Stimulated activated CD8-positive, alpha-beta memory T cell treated with anti-CD3 and anti-CD28 coated beads, Interleukin-12 subunit alpha, Interleukin-12 subunit beta, amount 100 ng/mL, for 4 hours (primary cell): Measurements from ENCODE around the gene CCDC60.

Source experiments
- DNase-seq: peaks from one replicate; pipeline ENCODE4 v3.0.0-alpha.2; 2020; ENCODE audit warnings: low read depth

Gene CCDC60

GRCh38 chr12:119447126-119447525 is 112.6 kb downstream of the CCDC60 start:
- DNase-seq, result no peak

DNA sequence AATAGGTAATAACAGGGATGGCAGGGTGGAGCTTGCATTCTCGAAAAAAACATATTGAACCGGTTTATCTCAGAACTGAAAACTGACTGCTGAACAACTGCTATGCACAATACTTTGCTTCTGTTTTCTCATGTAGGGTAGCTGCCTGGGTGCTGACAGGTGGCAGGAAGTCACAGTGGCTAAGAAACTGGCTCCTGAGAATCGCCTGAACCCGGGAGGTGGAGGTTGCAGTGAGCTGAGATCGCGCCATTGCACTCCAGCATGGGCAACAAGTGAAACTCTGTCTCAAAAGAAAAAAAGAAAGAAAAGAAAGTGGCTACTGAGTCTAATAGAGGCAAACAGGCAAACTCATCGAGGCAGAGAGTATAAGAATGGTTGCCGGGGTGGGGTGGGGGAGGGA is 113.1 kb downstream of the CCDC60 start:
- DNase-seq, result no peak

GRCh38 chr12:119448611-119449131 is 114.1 kb downstream of the CCDC60 start:
- no peak for DNase-seq

- no peak for DNase-seq
These were observed 116.2 kb downstream of the CCDC60 start for GRCh38 chr12:119450771-119451170.

- DNase-seq, result no peak
These were observed 122.3 kb downstream of the CCDC60 start for GRCh38 chr12:119456824-119457223.

- no peak for DNase-seq
These were observed 122.7 kb downstream of the CCDC60 start for GRCh38 chr12:119457271-119457670.

DNA sequence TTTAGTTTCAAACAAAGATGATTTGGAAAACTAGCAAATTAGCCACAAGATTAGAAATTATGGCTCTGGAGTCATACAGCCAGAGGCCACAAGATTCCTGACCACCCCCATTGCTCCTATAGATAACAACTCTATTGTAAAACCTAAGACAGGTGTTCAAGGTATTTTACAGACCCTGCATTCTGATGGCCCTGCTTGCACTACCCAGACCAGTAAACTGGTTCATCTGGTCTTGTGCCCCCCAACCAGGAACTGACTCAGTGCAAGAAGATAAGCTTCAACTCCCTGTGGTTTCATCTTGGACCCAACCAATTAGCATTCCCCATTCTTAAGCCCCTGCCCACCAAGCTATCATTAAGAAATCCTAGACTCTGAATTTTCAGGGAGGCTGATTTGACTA is 125.0 kb downstream of the CCDC60 start:
- no peak for DNase-seq

- no peak for DNase-seq
These were observed 126.3 kb downstream of the CCDC60 start for GRCh38 chr12:119460876-119461275.

DNA sequence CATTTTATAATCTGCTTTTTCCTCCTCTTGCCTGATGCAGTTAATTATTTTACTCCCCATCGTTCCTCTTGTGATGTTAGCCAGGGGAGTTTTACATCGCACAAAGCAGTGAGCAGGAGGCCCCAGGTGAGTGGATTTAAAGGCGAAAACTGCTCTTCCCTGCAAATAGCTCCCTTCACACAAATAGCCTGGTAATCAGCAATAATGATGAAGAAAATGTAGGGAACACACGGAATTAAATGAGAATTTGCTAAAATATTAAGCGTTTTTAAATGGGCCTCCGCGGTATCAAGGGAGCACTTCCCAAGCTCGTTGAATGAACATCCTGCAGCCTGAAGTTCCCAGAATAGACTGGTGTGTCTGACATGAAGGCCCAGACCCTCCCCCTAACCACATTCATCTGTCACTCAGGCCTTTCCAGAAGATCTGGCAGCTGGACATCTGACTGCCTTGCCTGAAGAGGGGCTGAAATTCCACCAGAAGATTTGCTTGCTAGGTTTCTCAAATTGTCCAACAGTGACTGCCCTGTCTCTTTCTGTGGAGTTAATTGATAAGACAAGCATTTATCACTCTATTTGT is 127.2 kb downstream of the CCDC60 start:
- no peak for DNase-seq

- DNase-seq, result no peak
These were observed 128.8 kb downstream of the CCDC60 start for GRCh38 chr12:119463211-119463926.

DNA sequence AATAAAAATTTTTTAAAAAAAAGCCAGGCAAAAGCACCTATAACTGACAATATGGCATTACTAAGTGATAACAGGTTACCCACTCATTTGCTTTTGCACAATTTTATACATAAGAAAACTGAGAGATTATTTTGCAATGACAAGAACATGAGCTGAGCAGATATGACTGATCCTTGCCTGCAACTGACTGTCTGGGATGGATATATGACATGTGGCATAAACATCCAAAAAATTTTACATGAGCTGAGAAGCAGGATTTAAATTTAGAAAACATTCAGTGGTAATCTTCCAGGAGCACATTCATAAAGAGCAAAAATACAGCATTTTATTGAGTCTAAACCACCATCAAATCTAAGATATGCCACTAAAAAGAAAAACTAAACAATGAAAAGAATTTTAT is 133.8 kb downstream of the CCDC60 start:
- DNase-seq, result no peak

- DNase-seq, result no peak
These were observed 141.1 kb downstream of the CCDC60 start for GRCh38 chr12:119475650-119476049.

- no peak for DNase-seq
These were observed 142.4 kb downstream of the CCDC60 start for GRCh38 chr12:119476951-119477350.

GRCh38 chr12:119479121-119479561 is 144.6 kb downstream of the CCDC60 start:
- DNase-seq, result no peak

DNA sequence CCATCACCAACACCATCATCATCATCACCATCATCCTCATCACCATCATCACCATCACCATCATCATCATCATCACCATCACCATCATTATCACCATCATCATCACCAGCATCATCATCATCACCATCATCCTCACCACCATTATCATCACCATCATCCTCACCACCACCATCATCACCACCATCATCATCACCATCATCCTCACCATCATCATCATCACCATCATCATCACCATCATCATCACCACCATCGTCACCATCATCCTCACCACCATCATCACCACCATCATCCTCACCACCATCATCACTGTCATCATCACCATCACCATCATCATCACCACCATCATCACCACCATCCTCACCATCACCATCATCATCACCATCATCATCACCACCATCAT is 146.0 kb downstream of the CCDC60 start:
- no peak for DNase-seq

GRCh38 chr12:119486599-119487154 is 152.1 kb downstream of the CCDC60 start:
- DNase-seq, result no peak

DNA sequence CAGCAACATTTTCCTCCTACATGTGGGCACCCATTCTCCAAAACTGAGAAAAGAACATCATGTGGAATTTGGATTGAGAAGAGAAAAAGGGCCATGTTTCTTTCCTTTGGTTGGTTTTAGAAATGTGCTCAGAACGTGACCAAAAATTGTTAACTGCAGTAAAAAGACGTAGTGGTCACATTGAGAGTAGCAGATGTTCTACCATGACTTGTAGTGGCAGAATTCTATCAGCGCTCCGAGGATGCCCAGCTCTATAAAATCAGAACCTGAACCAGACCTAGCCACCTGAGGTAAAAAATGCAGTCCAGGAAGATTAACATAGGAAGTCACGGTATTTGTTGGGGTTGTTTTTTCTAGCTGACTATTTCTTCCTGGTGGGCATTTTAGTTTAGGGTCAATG is 157.3 kb downstream of the CCDC60 start:
- DNase-seq, result no peak

- no peak for DNase-seq
These were observed 165.7 kb downstream of the CCDC60 start for GRCh38 chr12:119500209-119500608.

DNA sequence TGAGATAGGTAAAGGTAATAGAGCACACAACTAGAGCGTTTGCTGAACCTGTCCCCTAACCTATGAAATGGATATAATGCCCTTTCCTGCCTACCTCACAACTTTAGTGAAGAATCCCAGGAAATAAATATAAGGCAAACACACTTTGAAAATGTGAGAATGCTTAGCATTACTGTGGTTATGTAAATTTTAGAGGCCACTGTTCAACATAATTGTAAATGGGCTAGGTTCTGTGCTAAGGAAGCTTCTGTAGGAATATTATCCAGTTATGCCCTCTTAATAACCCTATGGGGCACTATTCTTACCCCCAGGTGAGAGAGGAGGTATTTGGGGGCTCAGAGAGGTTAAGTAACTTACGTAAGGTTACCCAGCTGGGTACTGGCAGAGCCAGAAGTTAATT is 166.5 kb downstream of the CCDC60 start:
- DNase-seq, result no peak

GRCh38 chr12:119505001-119505400 is 170.5 kb downstream of the CCDC60 start:
- no peak for DNase-seq

GRCh38 chr12:119512772-119513497 is 178.4 kb downstream of the CCDC60 start:
- no peak for DNase-seq

GRCh38 chr12:119528241-119528640 is 193.7 kb downstream of the CCDC60 start:
- no peak for DNase-seq

DNA sequence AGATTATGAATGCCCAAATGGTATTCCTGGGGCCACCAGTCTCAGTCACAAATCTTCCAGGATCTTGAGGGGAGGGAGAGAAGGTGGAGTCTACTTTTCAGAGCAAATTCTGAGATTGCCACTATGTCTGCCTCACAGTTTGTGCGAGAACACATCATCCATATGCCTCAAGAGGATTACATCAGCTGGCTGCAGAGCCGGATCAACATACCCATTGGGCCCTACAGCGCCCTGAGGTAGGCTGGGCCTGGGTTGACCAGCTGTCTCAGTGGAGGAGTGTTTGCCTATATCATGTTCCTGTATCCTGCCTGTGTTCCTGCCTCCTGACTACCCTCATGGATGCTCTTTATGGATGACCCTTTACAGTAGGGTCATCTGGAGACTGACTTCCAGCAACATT is 205.9 kb downstream of the CCDC60 start:
- DNase-seq, result no peak
